Mucosa of gallbladder (tissue), 1 donor: ENCODE data around the gene METTL1. TPM values are rescaled to one million over a fixed set of nuclear protein-coding genes. Genes with fewer than 3 reads are reported as not detected.
A peak's percentile ranks its signal among the peaks of the same experiment; 100 is the strongest.
"Not testable (repeated sequence)": the region's sequence is repeated elsewhere in the genome, so short reads cannot be mapped to it uniquely, and the experiment has no call there.

ENCODE experiments used
- DNase-seq: peaks from one replicate; pipeline ENCODE4 v3.0.0-alpha.2; 2020; ENCODE audit warnings: low spot score
- total RNA-seq: library from RNA; stranded (reverse); gene quantifications from one replicate; pipeline ENCODE4 v1.2.1, GENCODE V29; 2021
- donor health status: DM: no; HTN: no; CAD: no.

Gene METTL1
- total RNA-seq, 1 donor from 2014 or later: 9.2 TPM

- no peak for DNase-seq
These were observed 26.0 kb upstream of the METTL1 start for GRCh38 chr12:57797933-57798332.

- no peak for DNase-seq
These were observed 25.1 kb upstream of the METTL1 start for GRCh38 chr12:57796996-57797395.

- no peak for DNase-seq
These were observed 23.4 kb upstream of the METTL1 start for GRCh38 chr12:57795354-57795753.

- no peak for DNase-seq
These were observed 22.0 kb upstream of the METTL1 start for GRCh38 chr12:57793920-57794319.

GRCh38 chr12:57783861-57784260 lies 12.0 kb upstream of the METTL1 start:
- DNase-seq: no peak

- DNase-seq: no peak
These were observed 11.5 kb upstream of the METTL1 start for GRCh38 chr12:57783466-57783801.

- DNase-seq: peak; percentile 97
These were observed 10.9 kb upstream of the METTL1 start, which contains the start of gene TSFM for GRCh38 chr12:57782608-57783465. TSFM (plus strand) TSS chr12:57782787; CDS start chr12:57782802, 15 bp downstream.

- no peak for DNase-seq
These were observed 10.3 kb upstream of the METTL1 start for GRCh38 chr12:57782243-57782607.

- DNase-seq: no peak
These were observed 9.9 kb upstream of the METTL1 start for GRCh38 chr12:57781801-57782200.

- DNase-seq: no peak
These were observed 9.3 kb upstream of the METTL1 start for GRCh38 chr12:57781244-57781643.

- no peak for DNase-seq
These were observed 8.5 kb upstream of the METTL1 start for GRCh38 chr12:57780284-57780897.

- DNase-seq: no peak
These were observed 7.8 kb upstream of the METTL1 start for GRCh38 chr12:57779736-57780135.

- no peak for DNase-seq
These were observed 6.0 kb upstream of the METTL1 start for GRCh38 chr12:57777911-57778310.

GRCh38 chr12:57777367-57777766 lies 5.5 kb upstream of the METTL1 start:
- no peak for DNase-seq

GRCh38 chr12:57776247-57776587 lies 4.3 kb upstream of the METTL1 start:
- DNase-seq: no peak

GRCh38 chr12:57775563-57776246 lies 3.8 kb upstream of the METTL1 start:
- DNase-seq: no peak

- no peak for DNase-seq
These were observed 3.1 kb upstream of the METTL1 start for GRCh38 chr12:57775044-57775443.

GRCh38 chr12:57774634-57775033 lies 2.7 kb upstream of the METTL1 start:
- not testable (repeated sequence) for DNase-seq

GRCh38 chr12:57772429-57773322 lies 771 bp upstream of the METTL1 start, which contains the start of gene EEF1AKMT3:
EEF1AKMT3 (plus strand) TSS chr12:57772614; CDS start chr12:57772725, 111 bp downstream.
- DNase-seq: peak; percentile 46

- DNase-seq: peak; percentile 84
These were observed 551 bp downstream of the METTL1 start for GRCh38 chr12:57771236-57771872.

GRCh38 chr12:57770734-57771133 lies 1.2 kb downstream of the METTL1 start:
- no peak for DNase-seq
